HepG2 (cell line): ENCODE results near the gene HEY2. TPM values are rescaled to one million over a fixed set of nuclear protein-coding genes. Genes with fewer than 3 reads are reported as not detected.
A peak's percentile ranks its signal among the peaks of the same experiment; 100 is the strongest.

Experiments
- ATRX ChIP-seq: sonication (generic); formaldehyde crosslinking; IDR thresholded peaks from 2 replicates; pipeline ENCODE4 v1.4.0; 2020; ENCODE audit warnings: missing genetic modification reagents, borderline replicate concordance
- CCAR2 ChIP-seq: fragments of 200-400 bp; formaldehyde crosslinking; optimal IDR thresholded peaks from 2 replicates; pipeline ENCODE3; 2018; ENCODE audit warnings: low read depth, mild to moderate bottlenecking, low read length, moderate library complexity
- CCDC6 ChIP-seq: sonication (generic); formaldehyde crosslinking; IDR thresholded peaks from 2 replicates; pipeline ENCODE4 v1.8.1; 2022; ENCODE audit warnings: mild to moderate bottlenecking, missing genetic modification reagents, moderate library complexity
- FOXO4 ChIP-seq: sonication (generic); formaldehyde crosslinking; conservative IDR thresholded peaks from 2 replicates; pipeline ENCODE4 v1.8.1; 2023; ENCODE audit warnings: missing genetic modification reagents
- GRHL1 ChIP-seq: sonication (generic); formaldehyde crosslinking; conservative IDR thresholded peaks from 2 replicates; pipeline ENCODE4 v1.8.0; 2022; ENCODE audit warnings: missing genetic modification reagents
- HCFC1 ChIP-seq: fragments of 150-350 bp; IDR thresholded peaks from 2 replicates; pipeline ENCODE4 v1.6.1; 2014; ENCODE audit warnings: low read depth, low read length
- HMGA1 ChIP-seq: sonication (generic); formaldehyde crosslinking; conservative IDR thresholded peaks from 2 replicates; pipeline ENCODE4 v1.4.0; 2020; ENCODE audit warnings: missing genetic modification reagents
- HOXA7 ChIP-seq: sonication (generic); formaldehyde crosslinking; IDR thresholded peaks from 2 replicates; pipeline ENCODE4 v1.8.1; 2022; ENCODE audit warnings: mild to moderate bottlenecking, missing genetic modification reagents, moderate library complexity
- MNT ChIP-seq: fragments of 450-650 bp; IDR thresholded peaks from 2 replicates; pipeline ENCODE4 v1.6.1; 2016
- ONECUT2 ChIP-seq: sonication (generic); formaldehyde crosslinking; IDR thresholded peaks from 2 replicates; pipeline ENCODE4 v1.4.0; 2020; ENCODE audit warnings: missing genetic modification reagents
- RAD21 ChIP-seq: fragments of 450-650 bp; formaldehyde crosslinking; IDR thresholded peaks from 2 replicates; pipeline ENCODE4 v1.5.0; 2020; ENCODE audit warnings: mild to moderate bottlenecking
- RXRA ChIP-seq: sonication (generic); formaldehyde crosslinking; IDR thresholded peaks from 2 replicates; pipeline ENCODE4 v1.5.1; 2020; ENCODE audit warnings: missing genetic modification reagents
- SAFB2 ChIP-seq: sonication (generic); formaldehyde crosslinking; IDR thresholded peaks from 2 replicates; pipeline ENCODE4 v1.5.1; 2020; ENCODE audit warnings: missing genetic modification reagents, low read depth, mild to moderate bottlenecking, borderline replicate concordance
- SRSF9 ChIP-seq: fragments of 200-400 bp; formaldehyde crosslinking; IDR thresholded peaks from 2 replicates; pipeline ENCODE4 v1.6.1; 2018; ENCODE audit warnings: borderline replicate concordance, mild to moderate bottlenecking, low read depth, low read length; ENCODE audit not compliant: insufficient read depth, poor library complexity, severe bottlenecking
- TAF1 ChIP-seq: sonication (generic); formaldehyde crosslinking; IDR thresholded peaks from 2 replicates; pipeline ENCODE4 v1.4.0; 2020; ENCODE audit warnings: missing genetic modification reagents
- TFDP1 ChIP-seq: IDR thresholded peaks from 2 replicates; pipeline ENCODE4 v1.6.1; 2016; ENCODE audit warnings: missing compliant biosample characterization, missing genetic modification reagents, borderline replicate concordance
- ZNF160 ChIP-seq: sonication (generic); formaldehyde crosslinking; IDR thresholded peaks from 2 replicates; pipeline ENCODE4 v1.8.0; 2022; ENCODE audit warnings: mild to moderate bottlenecking, inconsistent platforms, missing genetic modification reagents
- ZNF234 ChIP-seq: sonication (generic); formaldehyde crosslinking; conservative IDR thresholded peaks from 2 replicates; pipeline ENCODE4 v1.5.1; 2020; ENCODE audit warnings: mild to moderate bottlenecking, missing genetic modification reagents
- ZNF235 ChIP-seq: sonication (generic); formaldehyde crosslinking; IDR thresholded peaks from 2 replicates; pipeline ENCODE4 v1.8.1; 2023; ENCODE audit warnings: mild to moderate bottlenecking, missing genetic modification reagents, borderline replicate concordance
- ZNF333 ChIP-seq: sonication (generic); formaldehyde crosslinking; IDR thresholded peaks from 2 replicates; pipeline ENCODE4 v1.4.0; 2020; ENCODE audit warnings: mild to moderate bottlenecking, missing genetic modification reagents, borderline replicate concordance
- ZNF546 ChIP-seq: sonication (generic); formaldehyde crosslinking; conservative IDR thresholded peaks from 2 replicates; pipeline ENCODE4 v1.8.1; 2023; ENCODE audit warnings: mild to moderate bottlenecking, missing genetic modification reagents
- ZNF615 ChIP-seq: sonication (generic); formaldehyde crosslinking; IDR thresholded peaks from 2 replicates; pipeline ENCODE4 v1.5.0; 2020; ENCODE audit warnings: mild to moderate bottlenecking, missing genetic modification reagents, borderline replicate concordance
- ZNF737 ChIP-seq: sonication (generic); formaldehyde crosslinking; IDR thresholded peaks from 2 replicates; pipeline ENCODE4 v1.5.0; 2020; ENCODE audit warnings: missing genetic modification reagents, mild to moderate bottlenecking, borderline replicate concordance
- ZNF83 ChIP-seq: sonication (generic); formaldehyde crosslinking; IDR thresholded peaks from 2 replicates; pipeline ENCODE4 v1.4.0; 2020; ENCODE audit warnings: missing genetic modification reagents, mild to moderate bottlenecking, borderline replicate concordance
- polyA plus RNA-seq, 8 experiments: library from polyadenylated mRNA; depleted of rRNA in 3 of 8; stranded (reverse) in 7 of 8; unstranded in 1 of 8; fragments of >200 nt; fragmentation: Illumina TruSeq in 4 of 8; extraction: Trizol in 4 of 8; gene quantifications; 2 replicates each; pipeline versions ENCODE4 v1.2.1 to v1.2.3, GENCODE V29; 2011 to 2016; ENCODE audit warnings: low read depth in 4 of 8, missing spikeins in 1 of 8, mixed read lengths in 1 of 8; ENCODE audit not compliant: insufficient read depth in 1 of 8
- total RNA-seq, 5 experiments: library from RNA; depleted of rRNA; stranded (reverse); fragments of >200 nt; fragmentation: Illumina TruSeq; extraction: Trizol; gene quantifications; 2 replicates each; pipeline ENCODE4 v1.2.3, GENCODE V29; 2016; ENCODE audit warnings: low read depth in 1 of 5

Gene HEY2
- total and polyA plus RNA-seq, 2 of the 13 experiments (the other 11 are each of a cell fraction or from before 2014, with no cell fraction given), result 0.04 TPM

- TF ChIP-seq HOXA7 (no peak), CCAR2 (no peak), SRSF9 (no peak), HCFC1 (no peak), ZNF615 (CRISPR knock-in tag) (no peak), GRHL1 (no peak), ZNF737 (no peak), ZNF160 (CRISPR knock-in tag) (no peak), ZNF234 (CRISPR knock-in tag) (no peak), ZNF235 (CRISPR knock-in tag) (no peak), MNT (no peak), SAFB2 (peak; percentile 66; the same call in 1 of the 2 replicates), RXRA (CRISPR knock-in tag) (peak; percentile 7; the same call in 1 of the 2 replicates), ONECUT2 (CRISPR knock-in tag) (no peak; the same call in 1 of the 2 replicates), ZNF546 (CRISPR knock-in tag) (no peak), ZNF83 (CRISPR knock-in tag) (no peak), CCDC6 (CRISPR knock-in tag) (no peak), RAD21 (CRISPR knock-in tag) (no peak), ZNF333 (CRISPR knock-in tag) (no peak), TFDP1 (CRISPR knock-in tag) (no peak), ATRX (CRISPR knock-in tag) (no peak), HMGA1 (no peak), TAF1 (CRISPR knock-in tag) (no peak), FOXO4 (CRISPR knock-in tag) (no peak)
Measured at GRCh38 chr6:125779924-125780539, 30.6 kb downstream of the HEY2 start (continued).
